Omental fat pad (tissue), 4 donors: ENCODE data around the gene LBHD1. TPM values are rescaled to one million over a fixed set of nuclear protein-coding genes. Genes with fewer than 3 reads are reported as not detected.
"Not testable (repeated sequence)": the region's sequence is repeated elsewhere in the genome, so short reads cannot be mapped to it uniquely, and the experiment has no call there.

Experiments used
- ATAC-seq: fragments of 150-250 bp; one replicate; pipeline ENCODE4 v1.9.1; 2016; ENCODE audit warnings: mild to moderate bottlenecking, moderate library complexity; ENCODE audit not compliant: low FRiP score
- DNase-seq: peaks from one replicate; pipeline ENCODE4 v3.0.0-alpha.2; 2019; ENCODE audit warnings: low spot score
- CTCF ChIP-seq, 3 donors: fragments of 450-650 bp; IDR thresholded peaks; one replicate each; pipeline ENCODE4 v1.5.1; 2016 to 2017; ENCODE audit warnings: antibody characterized with exemption in 3 of 3, mild to moderate bottlenecking in 3 of 3, moderate library complexity in 2 of 3
- total RNA-seq, 4 donors: library from RNA; depleted of rRNA; stranded (reverse); fragments of >200 nt; gene quantifications; one replicate each; pipeline ENCODE4 v1.1.0, GENCODE V29; 2016

The LBHD1 gene
- total RNA-seq, 4 donors from 2014 or later: 3.0 to 6.8 (median 5.7) TPM

GRCh38 chr11:62694455-62695167 lies 22.5 kb upstream of the LBHD1 start:
- DNase-seq (peak; percentile 74), ATAC-seq (peak; percentile 90)
- TF ChIP-seq CTCF (IDR thresholded peaks at IDR 0.05): peak in 1 of 3 donors; percentile 52

- not testable (repeated sequence) for DNase-seq, ATAC-seq
These were observed 21.6 kb upstream of the LBHD1 start for GRCh38 chr11:62693624-62694023.

- peak; percentile 87 for ATAC-seq
- no peak for TF ChIP-seq CTCF (IDR thresholded peaks at IDR 0.05)
- DNase-seq: peak; percentile 59
These were observed 17.5 kb upstream of the LBHD1 start, which contains the start of gene LRRN4CL for GRCh38 chr11:62689421-62690183. Gene LRRN4CL (minus strand): TSS chr11:62689530. CDS start chr11:62688508, 1,022 bp downstream.

- DNase-seq (no peak), ATAC-seq (no peak)
- no peak for TF ChIP-seq CTCF (IDR thresholded peaks at IDR 0.05)
These were observed 16.4 kb upstream of the LBHD1 start for GRCh38 chr11:62688491-62688890.

- TF ChIP-seq CTCF (IDR thresholded peaks at IDR 0.05): no peak
- ATAC-seq: no peak
- no peak for DNase-seq
These were observed 15.7 kb upstream of the LBHD1 start for GRCh38 chr11:62687508-62688396.

GRCh38 chr11:62682518-62682917 lies 10.5 kb upstream of the LBHD1 start:
- no peak for ATAC-seq

More at GRCh38 chr11:62682518-62682917, 10.5 kb upstream of the LBHD1 start:
- no peak for TF ChIP-seq CTCF (IDR thresholded peaks at IDR 0.05)
- DNase-seq: no peak
